Measurements from ENCODE around the gene RCOR2. TPM values are rescaled to one million over a fixed set of nuclear protein-coding genes. Genes with fewer than 3 reads are reported as not detected.
"Not testable (repeated sequence)": the region's sequence is repeated elsewhere in the genome, so short reads cannot be mapped to it uniquely, and the experiment has no call there.

The RCOR2 gene
- under 1 TPM in 3 of 5 donors, not detected in 2; 0.09 to 0.26 (median 0.10) TPM for total RNA-seq
- 0.06 TPM for total RNA-seq (2013)
- 0 to 0.42 (median 0.06) reads per million in 29 experiments for total RNA-seq

DNA sequence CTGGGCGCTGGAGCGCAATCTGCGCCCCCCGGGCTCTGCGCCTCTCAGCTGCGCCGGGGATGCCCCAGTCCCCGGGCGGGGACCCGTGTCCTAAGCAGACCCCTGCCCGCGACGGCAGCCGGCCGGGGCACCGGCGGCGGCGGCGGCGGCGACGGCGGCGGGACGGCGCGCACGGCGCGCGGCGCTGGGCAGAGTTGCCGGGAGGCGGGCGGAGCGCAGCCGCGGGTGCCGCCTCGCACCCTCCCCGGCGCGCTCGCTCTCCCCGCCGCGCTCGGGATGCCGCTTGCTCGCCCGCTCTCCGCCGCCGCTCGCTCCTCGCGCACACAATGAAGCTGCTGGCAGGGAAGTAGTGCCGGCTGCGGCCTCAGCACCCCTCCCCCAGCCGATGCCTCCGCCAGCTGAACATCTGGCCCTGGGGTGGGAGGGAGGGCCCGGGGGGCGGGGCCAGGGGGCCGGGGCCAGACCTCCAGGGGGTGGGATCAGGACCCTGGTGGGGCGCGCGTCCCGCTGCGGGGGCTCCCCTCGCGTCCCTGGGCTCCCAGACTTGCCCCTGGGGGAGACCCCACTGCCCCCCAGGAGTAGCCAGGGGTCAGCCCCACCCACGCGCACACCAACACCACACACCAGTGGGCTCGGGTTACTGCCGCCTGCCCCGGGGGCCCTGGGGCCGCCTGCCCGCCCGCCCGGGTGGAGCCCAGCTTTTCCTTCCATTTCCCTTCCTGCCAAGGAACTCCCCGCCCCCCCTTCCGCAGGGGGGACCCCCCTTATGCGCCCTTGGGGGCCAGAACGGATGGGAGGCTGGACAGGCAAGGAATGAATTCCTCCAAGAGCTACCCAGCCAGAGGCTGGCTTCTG lies at the start of gene RCOR2:
TSS of gene RCOR2 (minus strand) at position 328 of the 855 bp plus-strand sequence. CDS start 708 bp downstream, outside the sequence.
- H3K9me3 Mint-ChIP-seq, result no peaks in the 10 kb centered on the region
- ATAC-seq (replicated peaks in 1 of 4) (peak; percentile 61 to 78 (median 68)), DNase-seq (peak in 34 of 35 experiments; percentile 27 to 76 (median 48))
- no peaks in the 10 kb centered on the region for H3K36me3 ChIP-seq (ENCODE audit: control insufficient read depth in 2 of 2, extremely low read depth in 1 of 2, insufficient read depth in 1 of 2, low read length in 1 of 2)
- no peak within 1 kb of the TSS for H3K27ac ChIP-seq (ENCODE audit: low read length)
- H3K36me3 Mint-ChIP-seq, result no peaks in the 10 kb centered on the region
- peaks cover 0 to 28% of the 10 kb centered on the region in 2 experiments for H3K27me3 ChIP-seq (replicated peaks in 1 of 2; ENCODE audit: control insufficient read depth in 2 of 2, extremely low read depth in 1 of 2, insufficient read depth in 2 of 2, low read length in 1 of 2)
- H3K4me3 ChIP-seq (ENCODE audit: control insufficient read depth in 1 of 2, extremely low read depth in 1 of 2, low read length in 1 of 2), result peak within 1 kb of the TSS; percentile 54 to 67
- WGBS (ENCODE audit: insufficient coverage), result under 1% methylated on average over 57 of the region's 85 CpGs
- peak within 1 kb of the TSS in 1 of 2 donors; percentile 52 for H3K27ac Mint-ChIP-seq
- CTCF ChIA-PET, result no interaction called here
- peak within 1 kb of the TSS; percentile 72 to 82 (median 78) for H3K4me3 Mint-ChIP-seq
- H3K9me3 ChIP-seq, result no peaks in the 10 kb centered on the region
- POLR2A ChIA-PET, result interaction anchor here in 1 of 2 donors (0.6 kb wide), 2 partner anchors 109 to 165 kb away, joined by 3 to 5 read pairs; no protein-coding TSS in a partner anchor
- H3K27me3 Mint-ChIP-seq, result no peaks in the 10 kb centered on the region
- H3K4me1 ChIP-seq (ENCODE audit: control insufficient read depth in 1 of 2, extremely low read depth in 1 of 2, insufficient read depth in 2 of 2, low read length in 2 of 2), result peaks cover 9 to 51% of the 10 kb centered on the region in 2 experiments
- H3K4me1 Mint-ChIP-seq, result peaks cover 15 to 26% (median 17%) of the 10 kb centered on the region in 3 donors

DNA sequence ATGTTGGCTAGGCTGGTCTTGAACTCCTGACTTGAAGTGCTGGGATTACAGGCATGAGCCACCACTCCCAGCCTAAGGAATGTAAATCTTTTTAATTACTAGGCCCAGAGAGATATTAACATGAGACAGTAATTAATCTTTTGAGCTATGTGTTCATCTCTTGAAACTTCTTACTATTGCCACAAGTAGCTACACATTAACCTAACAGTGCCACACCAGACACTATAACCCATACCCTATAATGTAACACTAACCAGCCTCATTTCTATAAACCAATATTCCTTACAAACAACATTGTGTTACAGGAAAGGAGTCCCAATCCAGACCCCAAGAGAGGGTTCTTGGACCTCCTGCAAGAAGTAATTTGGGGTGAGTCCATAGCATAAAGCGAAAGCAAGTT lies 49.5 kb upstream of the RCOR2 start:
- no peak for ATAC-seq (replicated peaks in 1 of 4)
- CTCF ChIA-PET, result interaction anchor here in 1 of 2 donors (0.7 kb wide), 1 partner anchor 21 kb away, joined by 3 read pairs; no protein-coding TSS in a partner anchor
- peaks cover 0 to 10% of the 10 kb centered on the region in 2 experiments for H3K27me3 ChIP-seq (replicated peaks in 1 of 2; ENCODE audit: control insufficient read depth in 2 of 2, extremely low read depth in 1 of 2, insufficient read depth in 2 of 2, low read length in 1 of 2)
- peaks cover under 1 to 14% of the 10 kb centered on the region in 2 experiments for H3K4me1 ChIP-seq (ENCODE audit: control insufficient read depth in 1 of 2, extremely low read depth in 1 of 2, insufficient read depth in 2 of 2, low read length in 2 of 2)
- no CpG with 5 or more reads among the region's 1 CpG for WGBS (ENCODE audit: insufficient coverage)
- peaks cover 0 to 5% of the 10 kb centered on the region in 2 donors for H3K27me3 Mint-ChIP-seq
- no peaks in the 10 kb centered on the region for H3K36me3 Mint-ChIP-seq
- H3K4me3 Mint-ChIP-seq, result no peak overlapping the region
- no peak overlapping the region for H3K27ac ChIP-seq (ENCODE audit: low read length)
- no peaks in the 10 kb centered on the region for H3K36me3 ChIP-seq (ENCODE audit: control insufficient read depth in 2 of 2, extremely low read depth in 1 of 2, insufficient read depth in 1 of 2, low read length in 1 of 2)
- H3K4me1 Mint-ChIP-seq, result peaks cover 6 to 8% (median 7%) of the 10 kb centered on the region in 3 donors
- DNase-seq, result no peak
- POLR2A ChIA-PET, result no interaction called here
- H3K4me3 ChIP-seq (ENCODE audit: control insufficient read depth in 1 of 2, extremely low read depth in 1 of 2, low read length in 1 of 2), result no peak overlapping the region
- no peak overlapping the region for H3K27ac Mint-ChIP-seq
- no peaks in the 10 kb centered on the region for H3K9me3 ChIP-seq
- H3K9me3 Mint-ChIP-seq, result no peaks in the 10 kb centered on the region

DNA sequence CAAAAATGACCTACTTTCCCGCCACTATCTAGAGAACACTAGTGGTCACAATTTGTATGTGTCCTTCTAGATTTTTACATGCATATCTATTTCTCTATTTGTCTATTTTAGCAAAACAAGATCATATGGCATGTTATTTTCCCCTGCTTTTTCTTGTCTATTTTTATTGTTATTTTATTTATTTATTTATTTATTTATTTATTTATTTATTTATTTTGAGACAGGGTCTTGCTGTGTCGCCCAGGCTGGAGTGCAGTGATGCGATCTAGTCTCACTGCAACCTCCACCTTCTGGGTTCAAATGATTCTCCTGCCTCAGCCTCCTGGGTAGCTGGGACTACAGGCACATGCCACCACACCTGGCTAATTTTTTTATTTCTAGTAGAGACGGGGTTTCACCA lies 46.9 kb upstream of the RCOR2 start:
- ATAC-seq (replicated peaks in 1 of 4); CTCF ChIA-PET; DNase-seq; H3K27ac Mint-ChIP-seq; H3K36me3 Mint-ChIP-seq; H3K27me3 ChIP-seq (replicated peaks in 1 of 2; ENCODE audit: control insufficient read depth in 2 of 2, extremely low read depth in 1 of 2, insufficient read depth in 2 of 2, low read length in 1 of 2); H3K9me3 Mint-ChIP-seq; H3K27ac ChIP-seq (ENCODE audit: low read length); H3K4me3 ChIP-seq (ENCODE audit: control insufficient read depth in 1 of 2, extremely low read depth in 1 of 2, low read length in 1 of 2); H3K9me3 ChIP-seq; POLR2A ChIA-PET; H3K36me3 ChIP-seq (ENCODE audit: control insufficient read depth in 2 of 2, extremely low read depth in 1 of 2, insufficient read depth in 1 of 2, low read length in 1 of 2); H3K27me3 Mint-ChIP-seq; H3K4me3 Mint-ChIP-seq: not testable (repeated sequence)
- peaks cover 2 to 24% of the 10 kb centered on the region in 2 experiments for H3K4me1 ChIP-seq (ENCODE audit: control insufficient read depth in 1 of 2, extremely low read depth in 1 of 2, insufficient read depth in 2 of 2, low read length in 2 of 2)
- 100% methylated on average over 3 of the region's 4 CpGs for WGBS (ENCODE audit: insufficient coverage)
- peaks cover 10 to 16% (median 16%) of the 10 kb centered on the region in 3 donors for H3K4me1 Mint-ChIP-seq

DNA sequence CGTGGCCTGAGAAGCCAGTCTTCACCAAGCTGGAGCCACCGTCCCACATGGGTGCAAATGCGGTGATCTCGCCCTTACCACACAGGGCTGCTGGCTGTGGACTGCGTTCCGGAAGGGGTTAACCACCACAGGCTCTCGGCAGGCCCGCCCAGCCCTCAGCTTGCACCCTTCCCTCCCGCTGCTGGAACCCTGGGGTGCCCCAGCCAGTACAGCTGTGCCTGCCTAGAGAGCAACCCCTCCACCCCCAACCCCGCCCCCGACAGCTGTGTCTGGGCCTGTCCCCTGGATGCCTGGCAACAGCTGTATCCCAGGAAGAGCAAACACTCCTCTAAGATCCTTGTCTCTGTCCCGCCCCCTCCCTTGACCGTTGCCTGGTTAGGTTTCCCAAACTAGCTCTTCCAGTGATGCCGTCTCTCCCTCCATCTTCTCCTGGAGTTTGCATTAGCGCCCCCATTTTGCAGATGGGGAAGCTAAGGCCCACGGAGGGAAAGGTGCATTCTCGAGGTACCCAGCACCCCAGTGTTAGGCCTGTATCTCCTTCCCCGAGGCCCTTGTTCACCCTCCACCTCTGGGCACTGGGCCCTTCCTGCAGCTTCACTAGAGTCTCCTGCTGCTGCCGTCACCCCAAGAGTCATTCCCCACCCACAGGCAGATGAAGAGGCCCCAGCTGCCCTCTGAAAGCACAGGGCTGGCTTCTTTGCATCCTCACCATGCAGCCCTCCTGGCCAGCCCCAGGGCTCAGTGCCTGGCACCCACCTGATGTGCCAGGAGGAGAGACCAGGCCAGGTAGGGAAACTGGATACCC lies 44.8 kb upstream of the RCOR2 start:
- Histone ChIP-seq H3K4me1 (ENCODE audit: control insufficient read depth in 1 of 2, extremely low read depth in 1 of 2, insufficient read depth in 2 of 2, low read length in 2 of 2) (peaks cover 2 to 30% of the 10 kb centered on the region in 2 experiments), H3K36me3 (ENCODE audit: control insufficient read depth in 2 of 2, extremely low read depth in 1 of 2, insufficient read depth in 1 of 2, low read length in 1 of 2) (peaks cover 0 to 2% of the 10 kb centered on the region in 2 donors), H3K4me3 (ENCODE audit: control insufficient read depth in 1 of 2, extremely low read depth in 1 of 2, low read length in 1 of 2) (no peak overlapping the region), H3K9me3 (no peaks in the 10 kb centered on the region), H3K27me3 (replicated peaks in 1 of 2; ENCODE audit: control insufficient read depth in 2 of 2, extremely low read depth in 1 of 2, insufficient read depth in 2 of 2, low read length in 1 of 2) (no peaks in the 10 kb centered on the region), H3K27ac (ENCODE audit: low read length) (no peak overlapping the region)
- H3K27ac Mint-ChIP-seq, result no peak overlapping the region
- peaks cover 10 to 20% (median 18%) of the 10 kb centered on the region in 3 donors for H3K4me1 Mint-ChIP-seq
- ChIA-PET POLR2A (no interaction called here), CTCF (interaction anchor here in 1 of 2 donors (1.0 kb wide), 1 partner anchor 123 kb away, joined by 3 read pairs; the partner anchor contains the start of gene MARK2)
- H3K27me3 Mint-ChIP-seq, result no peaks in the 10 kb centered on the region
- peak; percentile 43 to 78 (median 50) for ATAC-seq (replicated peaks in 1 of 4)
- no peaks in the 10 kb centered on the region for H3K36me3 Mint-ChIP-seq
- H3K4me3 Mint-ChIP-seq, result peak overlapping the region in 2 of 3 donors; percentile 21 to 24
- H3K9me3 Mint-ChIP-seq, result no peaks in the 10 kb centered on the region
- WGBS (ENCODE audit: insufficient coverage), result 39% methylated on average over 17 of the region's 19 CpGs
- peak in 13 of 35 experiments; percentile 8 to 39 (median 23) for DNase-seq

DNA sequence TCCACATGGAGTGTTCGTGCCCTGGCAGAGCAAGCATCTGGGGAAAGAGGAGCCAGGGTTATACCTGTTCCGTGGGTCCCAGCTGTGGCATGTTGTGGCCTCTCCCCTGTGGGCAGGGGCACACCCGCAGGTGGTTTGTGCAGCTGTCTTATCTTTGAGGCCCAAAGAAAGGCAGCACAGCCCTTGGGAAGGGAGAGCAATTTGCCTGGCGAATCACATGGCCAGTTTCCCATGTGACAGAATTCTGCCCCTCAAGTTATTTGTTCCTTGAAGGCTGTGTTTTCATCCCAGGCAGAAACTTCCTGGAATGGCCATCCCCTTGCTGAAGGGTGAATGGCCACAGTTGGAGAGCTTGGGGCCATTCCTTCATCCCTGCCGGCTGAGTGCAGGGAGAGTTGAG lies 41.0 kb upstream of the RCOR2 start:
- Histone ChIP-seq H3K4me3 (ENCODE audit: control insufficient read depth in 1 of 2, extremely low read depth in 1 of 2, low read length in 1 of 2) (no peak overlapping the region), H3K27ac (ENCODE audit: low read length) (no peak overlapping the region), H3K4me1 (ENCODE audit: control insufficient read depth in 1 of 2, extremely low read depth in 1 of 2, insufficient read depth in 2 of 2, low read length in 2 of 2) (peaks cover 2 to 44% of the 10 kb centered on the region in 2 experiments), H3K9me3 (no peaks in the 10 kb centered on the region), H3K36me3 (ENCODE audit: control insufficient read depth in 2 of 2, extremely low read depth in 1 of 2, insufficient read depth in 1 of 2, low read length in 1 of 2) (peaks cover 12 to 30% of the 10 kb centered on the region in 2 donors), H3K27me3 (replicated peaks in 1 of 2; ENCODE audit: control insufficient read depth in 2 of 2, extremely low read depth in 1 of 2, insufficient read depth in 2 of 2, low read length in 1 of 2) (no peaks in the 10 kb centered on the region)
- ATAC-seq (replicated peaks in 1 of 4), result no peak
- Mint-ChIP-seq H3K27me3 (no peaks in the 10 kb centered on the region), H3K4me3 (no peak overlapping the region), H3K27ac (no peak overlapping the region), H3K4me1 (peaks cover 13 to 23% (median 20%) of the 10 kb centered on the region in 3 donors), H3K36me3 (peaks cover 17% of the 10 kb centered on the region), H3K9me3 (no peaks in the 10 kb centered on the region)
- POLR2A ChIA-PET, result no interaction called here
- 75% methylated on average over 4 of the region's 5 CpGs for WGBS (ENCODE audit: insufficient coverage)
- CTCF ChIA-PET, result interaction anchor here in 1 of 2 donors (0.7 to 1.4 kb wide), 2 partner anchors 10 to 12 kb away, joined by 3 read pairs; no protein-coding TSS in a partner anchor
- no peak for DNase-seq

DNA sequence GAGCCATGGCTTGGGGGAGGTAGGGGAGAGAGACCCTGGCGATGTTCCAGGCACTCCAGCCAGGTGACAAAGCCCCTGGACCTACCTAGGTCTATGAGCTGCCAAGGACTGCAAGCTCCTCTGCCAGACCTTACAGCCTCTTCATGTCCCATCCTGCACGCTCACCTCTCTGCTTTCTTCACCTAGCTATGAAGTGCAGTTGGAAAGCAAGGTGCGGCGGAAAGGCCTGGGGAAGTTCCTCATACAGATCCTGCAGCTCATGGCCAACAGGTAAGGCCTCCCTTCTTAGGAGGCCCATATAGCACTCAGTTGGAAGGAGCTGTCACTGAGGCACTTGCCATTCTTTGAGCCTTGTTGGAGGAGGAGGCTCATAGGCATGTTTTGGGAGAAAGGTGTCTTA lies 35.6 kb upstream of the RCOR2 start:
- Mint-ChIP-seq H3K36me3 (peaks cover 24% of the 10 kb centered on the region), H3K4me1 (peaks cover 21 to 26% (median 23%) of the 10 kb centered on the region in 3 donors), H3K27me3 (no peaks in the 10 kb centered on the region), H3K4me3 (peak overlapping the region in 1 of 3 donors; percentile 53), H3K9me3 (no peaks in the 10 kb centered on the region), H3K27ac (peak overlapping the region; percentile 80 to 89)
- Histone ChIP-seq H3K27me3 (replicated peaks in 1 of 2; ENCODE audit: control insufficient read depth in 2 of 2, extremely low read depth in 1 of 2, insufficient read depth in 2 of 2, low read length in 1 of 2) (no peaks in the 10 kb centered on the region), H3K9me3 (no peaks in the 10 kb centered on the region), H3K27ac (ENCODE audit: low read length) (peak overlapping the region; percentile 53), H3K4me1 (ENCODE audit: control insufficient read depth in 1 of 2, extremely low read depth in 1 of 2, insufficient read depth in 2 of 2, low read length in 2 of 2) (peaks cover 8 to 38% of the 10 kb centered on the region in 2 experiments), H3K4me3 (ENCODE audit: control insufficient read depth in 1 of 2, extremely low read depth in 1 of 2, low read length in 1 of 2) (no peak overlapping the region), H3K36me3 (ENCODE audit: control insufficient read depth in 2 of 2, extremely low read depth in 1 of 2, insufficient read depth in 1 of 2, low read length in 1 of 2) (peaks cover 16 to 30% of the 10 kb centered on the region in 2 donors)
- no peak for ATAC-seq (replicated peaks in 1 of 4)
- ChIA-PET POLR2A (interaction anchor here in 1 of 2 donors (0.5 kb wide), 1 partner anchor 78 kb away, joined by 7 read pairs; no protein-coding TSS in a partner anchor), CTCF (interaction anchor here in 1 of 2 donors (0.7 kb wide), 1 partner anchor 115 kb away, joined by 6 read pairs; no protein-coding TSS in a partner anchor)
- WGBS (ENCODE audit: insufficient coverage), result no CpG with 5 or more reads among the region's 4 CpGs
- no peak for DNase-seq
